ENCODE results near the gene CLEC12A.

- TF ChIP-seq, protein P1, sequence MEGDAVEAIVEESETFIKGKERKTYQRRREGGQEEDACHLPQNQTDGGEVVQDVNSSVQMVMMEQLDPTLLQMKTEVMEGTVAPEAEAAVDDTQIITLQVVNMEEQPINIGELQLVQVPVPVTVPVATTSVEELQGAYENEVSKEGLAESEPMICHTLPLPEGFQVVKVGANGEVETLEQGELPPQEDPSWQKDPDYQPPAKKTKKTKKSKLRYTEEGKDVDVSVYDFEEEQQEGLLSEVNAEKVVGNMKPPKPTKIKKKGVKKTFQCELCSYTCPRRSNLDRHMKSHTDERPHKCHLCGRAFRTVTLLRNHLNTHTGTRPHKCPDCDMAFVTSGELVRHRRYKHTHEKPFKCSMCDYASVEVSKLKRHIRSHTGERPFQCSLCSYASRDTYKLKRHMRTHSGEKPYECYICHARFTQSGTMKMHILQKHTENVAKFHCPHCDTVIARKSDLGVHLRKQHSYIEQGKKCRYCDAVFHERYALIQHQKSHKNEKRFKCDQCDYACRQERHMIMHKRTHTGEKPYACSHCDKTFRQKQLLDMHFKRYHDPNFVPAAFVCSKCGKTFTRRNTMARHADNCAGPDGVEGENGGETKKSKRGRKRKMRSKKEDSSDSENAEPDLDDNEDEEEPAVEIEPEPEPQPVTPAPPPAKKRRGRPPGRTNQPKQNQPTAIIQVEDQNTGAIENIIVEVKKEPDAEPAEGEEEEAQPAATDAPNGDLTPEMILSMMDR (IDR thresholded peaks at IDR 0.05) = no peak
- TF ChIP-seq POLR2A (IDR thresholded peaks at IDR 0.05) = no peak
These were observed 21.1 kb downstream of the CLEC12A start for GRCh38 chr12:9992296-9992695.
